ENCODE results near the gene NHLRC4. TPM values are rescaled to one million over a fixed set of nuclear protein-coding genes. Genes with fewer than 3 reads are reported as not detected.

The NHLRC4 gene, protein sequence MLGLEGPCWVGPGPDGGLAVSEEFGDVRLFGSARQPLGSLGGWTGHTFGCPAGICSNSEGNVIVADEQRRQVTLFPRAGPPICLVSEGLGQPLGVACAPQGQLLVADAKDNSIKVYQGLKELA
- 10 to 100 TPM in 1 of 4 donors, 1 to 10 TPM in 3; 7.3 to 13.7 (median 8.3) TPM for polyA plus RNA-seq (ENCODE audit: insufficient read length in 4 of 4)

DNA sequence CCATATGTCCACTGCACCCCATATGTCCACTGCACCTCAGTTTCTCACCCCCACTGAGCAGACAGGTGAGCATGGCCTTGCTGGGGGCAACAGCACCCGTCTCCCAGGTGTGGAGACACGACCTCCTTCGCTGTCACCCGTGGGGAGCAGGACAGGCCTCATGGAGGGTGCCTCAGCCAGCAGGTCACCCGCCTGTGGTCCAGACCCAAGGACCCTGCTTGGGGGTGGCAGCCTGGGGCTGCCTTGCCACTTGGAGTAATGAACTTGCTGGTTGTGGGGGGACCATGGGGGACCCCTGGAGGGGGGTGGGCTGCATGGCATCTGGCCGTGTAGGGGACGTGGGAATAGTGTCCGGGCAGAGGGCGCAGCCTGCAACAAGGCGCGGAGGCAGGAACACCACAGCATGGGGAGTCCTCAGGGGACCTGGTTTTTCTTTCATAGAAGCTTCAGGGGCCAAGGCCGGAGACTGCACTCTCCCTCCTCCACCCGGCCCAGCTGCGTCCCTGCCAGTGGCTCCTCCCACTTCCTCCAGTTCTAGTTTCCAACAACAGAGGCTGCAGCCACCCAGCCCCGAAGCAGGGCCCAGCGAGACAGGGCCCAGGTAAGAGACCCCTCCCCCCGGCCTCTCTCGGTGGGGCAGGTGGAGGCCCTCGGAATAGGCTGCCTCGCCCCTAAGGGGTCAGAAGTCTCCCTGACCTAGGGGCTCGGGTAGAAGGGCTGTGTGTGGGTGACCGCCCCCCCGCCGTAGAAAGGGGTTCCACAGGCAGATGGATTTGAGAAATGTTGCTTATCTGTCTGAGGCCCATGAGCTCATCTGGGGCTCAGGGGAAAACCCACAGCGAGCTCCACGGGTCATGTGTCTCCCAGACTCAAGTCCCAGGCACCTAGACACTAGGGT lies at the start of gene NHLRC4:
Gene NHLRC4 (plus strand): TSS at position 531 of the 898 bp plus-strand sequence. CDS start 1,043 bp downstream, outside the sequence.
- peak in 2 of 4 donors; percentile 65 to 70 for DNase-seq (ENCODE audit: low read depth in 4 of 4, low spot score in 2 of 4)

DNA sequence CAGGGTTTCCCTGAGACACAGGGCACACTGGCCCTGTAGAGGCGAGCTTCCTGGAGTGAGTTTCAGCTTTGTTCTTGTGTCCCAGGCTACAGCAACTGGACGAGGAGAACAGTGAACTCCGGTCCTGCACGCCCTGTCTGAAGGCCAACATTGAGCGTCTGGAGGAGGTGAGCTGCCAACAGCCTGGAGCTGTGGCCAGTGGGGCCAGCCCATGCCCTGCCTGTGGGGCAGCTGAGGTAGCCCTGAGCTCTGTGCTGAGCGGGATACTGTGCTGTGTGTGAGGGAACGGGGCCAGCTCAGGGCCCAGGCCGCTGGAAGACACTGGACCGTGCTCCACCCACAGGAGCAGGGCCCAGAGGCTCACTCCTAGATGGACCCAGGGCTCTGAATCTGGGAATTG lies 47.9 kb upstream of the NHLRC4 start:
- DNase-seq (ENCODE audit: low read depth in 4 of 4, low spot score in 2 of 4): no peak

DNA sequence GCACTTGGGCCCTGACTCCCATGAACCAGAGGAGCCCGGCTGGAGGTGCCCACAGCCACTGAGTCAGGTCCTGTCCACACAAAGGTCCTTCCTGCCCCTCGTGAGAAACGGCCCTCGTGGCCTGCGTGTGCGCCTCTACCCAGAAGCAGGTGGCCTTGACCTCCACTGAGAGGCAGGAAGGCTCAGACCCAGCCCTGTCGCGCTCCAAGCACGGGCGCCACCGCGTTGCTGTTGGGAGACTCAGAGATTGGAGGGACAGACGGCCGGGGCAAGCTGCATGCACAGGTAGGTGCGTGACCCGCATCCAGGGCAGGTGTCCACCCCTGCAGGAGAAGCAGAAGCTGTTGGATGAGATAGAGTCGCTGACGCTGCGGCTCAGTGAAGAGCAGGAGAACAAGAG lies 47.4 kb upstream of the NHLRC4 start:
- DNase-seq (ENCODE audit: low read depth in 4 of 4, low spot score in 2 of 4): no peak

DNA sequence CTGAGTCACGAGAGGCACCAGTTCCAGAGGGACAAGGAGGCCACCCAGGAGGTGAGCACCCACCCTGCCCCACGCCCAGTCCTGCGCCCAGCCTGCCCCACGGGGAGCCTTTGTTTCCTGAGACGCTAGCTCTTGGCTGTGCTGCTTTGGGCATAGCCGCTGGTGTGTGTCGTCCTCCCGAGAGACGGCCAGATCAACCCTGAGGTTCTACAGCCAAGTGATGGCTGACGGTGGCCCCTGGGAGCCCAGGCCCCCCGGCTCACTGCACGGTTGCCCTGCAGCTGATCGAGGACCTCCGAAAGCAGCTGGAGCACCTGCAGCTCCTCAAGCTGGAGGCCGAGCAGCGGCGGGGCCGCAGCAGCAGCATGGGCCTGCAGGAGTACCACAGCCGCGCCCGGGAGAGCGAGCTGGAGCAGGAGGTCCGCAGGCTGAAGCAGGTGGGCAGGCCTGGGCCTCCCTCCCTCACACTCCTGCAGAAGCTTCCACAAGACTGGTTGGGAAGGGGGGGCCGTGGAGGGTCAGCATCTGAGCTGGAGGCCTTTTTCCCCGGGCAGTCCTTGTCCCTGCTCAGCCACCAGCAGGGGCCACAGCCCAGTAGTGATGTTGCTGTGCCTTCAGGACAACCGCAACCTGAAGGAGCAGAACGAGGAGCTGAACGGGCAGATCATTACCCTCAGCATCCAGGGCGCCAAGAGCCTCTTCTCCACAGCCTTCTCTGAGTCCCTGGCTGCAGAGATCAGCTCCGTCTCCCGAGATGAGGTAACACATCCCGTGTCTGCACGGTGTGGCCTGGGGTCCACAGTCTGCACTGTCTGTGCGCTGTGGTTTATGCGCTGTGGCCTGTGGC lies 46.7 kb upstream of the NHLRC4 start:
- DNase-seq (ENCODE audit: low read depth in 4 of 4, low spot score in 2 of 4): no peak

DNA sequence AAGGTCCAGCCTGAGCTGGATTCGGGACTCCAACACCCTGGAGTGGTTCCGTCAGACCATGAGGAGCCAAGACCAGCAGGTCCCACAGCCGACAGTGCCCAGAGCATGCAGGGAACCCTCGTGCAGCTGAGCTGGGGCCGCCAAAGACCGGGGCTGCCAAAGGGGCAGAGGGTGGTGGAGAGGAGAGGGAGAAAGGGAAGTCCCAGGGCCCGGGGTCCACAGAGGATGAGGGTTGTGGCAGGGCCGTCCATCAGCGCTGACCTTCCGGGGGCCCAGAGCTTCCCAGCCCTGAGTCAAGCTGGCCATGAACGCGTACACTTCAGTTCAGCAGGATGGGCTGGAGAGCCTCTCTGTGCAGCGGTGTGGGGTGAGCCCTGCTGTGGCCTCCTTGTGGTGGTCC lies 46.0 kb upstream of the NHLRC4 start:
- DNase-seq (ENCODE audit: low read depth in 4 of 4, low spot score in 2 of 4): no peak

DNA sequence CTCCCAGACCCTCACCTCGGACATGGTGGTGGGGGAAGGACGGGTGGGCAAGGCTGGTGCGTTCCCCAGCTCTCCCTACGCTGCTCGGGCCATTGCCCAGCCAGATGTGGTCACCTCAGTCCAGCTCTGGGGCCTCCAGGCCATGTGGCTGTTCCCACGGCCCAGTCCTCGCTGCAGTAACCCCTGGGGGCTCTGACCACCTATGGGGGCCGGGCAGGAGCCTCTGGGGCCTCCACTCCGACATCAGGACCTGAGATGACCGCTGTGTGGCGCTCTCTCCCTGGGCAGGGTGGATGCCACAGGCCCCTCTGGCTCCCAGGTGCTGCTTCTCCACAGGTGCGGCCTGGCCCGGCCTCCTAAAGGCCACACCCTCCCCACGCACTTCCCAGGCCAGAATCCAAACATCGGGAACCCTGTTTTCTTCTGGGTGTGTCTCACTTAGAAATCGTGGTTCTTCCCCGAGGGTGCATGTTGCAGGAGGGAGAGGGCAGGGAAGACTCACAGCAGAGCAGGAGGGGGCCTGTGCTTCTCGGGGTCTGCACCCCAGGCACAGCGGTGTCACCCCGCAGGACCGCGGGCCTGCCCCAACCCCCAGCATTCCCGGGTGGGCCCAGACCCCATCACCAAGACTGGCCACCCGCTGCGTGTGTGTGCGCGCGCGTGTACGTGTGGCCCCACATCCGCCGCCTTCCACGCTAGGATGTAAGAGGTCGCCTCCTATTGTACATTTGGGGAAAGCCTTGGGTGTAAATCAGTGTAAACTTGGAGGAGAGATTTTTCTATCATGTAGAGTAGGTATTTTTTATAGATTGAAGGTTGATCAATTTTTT lies 45.2 kb upstream of the NHLRC4 start:
- no peak for DNase-seq (ENCODE audit: low read depth in 4 of 4, low spot score in 2 of 4)

DNA sequence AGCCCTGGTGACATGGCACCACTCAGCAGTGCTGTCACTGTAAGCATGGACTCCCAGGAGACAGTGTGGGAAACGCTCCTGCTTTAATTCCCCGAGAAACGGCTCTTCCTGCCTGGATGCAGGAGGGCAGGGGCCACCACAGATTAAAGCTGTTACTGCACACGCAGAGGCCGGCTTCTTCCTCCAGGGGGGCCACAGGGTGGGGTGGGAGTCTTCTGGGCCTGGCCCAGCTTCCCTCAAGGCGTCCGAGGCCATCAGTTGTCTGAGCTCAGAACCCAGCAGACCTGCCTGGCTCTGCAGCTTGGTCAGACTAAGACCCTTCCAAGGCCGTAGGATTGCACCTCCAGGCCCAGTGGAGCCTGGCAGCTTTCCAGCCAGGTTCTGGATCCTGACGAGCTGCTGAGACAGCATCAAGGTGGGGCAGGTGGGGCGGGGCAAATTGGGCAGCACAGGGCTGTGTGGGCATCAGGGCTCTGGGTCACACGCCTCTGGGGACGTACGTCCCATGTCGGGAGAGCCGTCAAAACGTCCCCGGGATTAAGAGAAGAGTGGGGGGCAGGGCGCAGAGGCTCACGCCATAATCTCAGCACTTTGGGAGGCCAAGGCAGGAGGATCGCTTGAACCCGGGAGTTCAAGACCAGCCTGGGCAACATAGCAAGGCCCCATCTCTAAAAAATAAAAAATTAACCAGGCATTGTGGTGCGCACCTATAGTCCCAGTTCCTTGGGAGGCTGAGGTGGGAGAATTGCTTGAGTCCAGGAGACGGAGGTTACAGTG lies 44.3 kb upstream of the NHLRC4 start:
- no peak for DNase-seq (ENCODE audit: low read depth in 4 of 4, low spot score in 2 of 4)

DNA sequence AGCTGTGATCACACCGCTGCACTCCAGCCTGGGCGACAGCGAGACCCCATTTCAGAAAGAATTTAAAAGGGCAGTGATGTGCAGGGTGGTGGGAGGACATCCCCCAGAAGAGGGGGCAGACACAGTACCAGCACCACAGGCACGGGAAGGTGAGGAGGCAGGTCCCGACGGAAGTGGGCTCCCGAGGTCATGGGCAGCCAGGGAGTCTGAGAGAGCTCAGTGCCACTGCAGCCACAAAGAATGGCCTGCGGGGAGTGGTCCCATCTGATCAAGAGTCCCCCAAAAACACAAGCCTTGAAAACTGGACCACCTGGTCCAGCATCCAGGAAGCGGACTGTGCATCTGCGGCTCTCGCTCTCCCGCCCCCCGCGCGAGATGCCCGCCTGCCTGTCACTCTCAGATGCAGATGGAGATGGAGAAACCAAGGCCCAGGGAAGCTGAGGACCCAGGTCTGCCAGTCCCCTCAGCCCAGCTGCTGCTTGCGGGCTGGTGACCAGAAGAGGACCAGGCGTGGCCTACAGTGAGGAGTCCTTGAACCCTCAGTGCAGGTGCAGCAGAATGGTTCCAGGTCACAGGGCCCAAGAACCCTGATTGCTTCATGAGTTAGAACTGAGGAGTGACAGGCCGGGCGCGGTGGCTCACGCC lies 43.6 kb upstream of the NHLRC4 start:
- DNase-seq (ENCODE audit: low read depth in 4 of 4, low spot score in 2 of 4): no peak

DNA sequence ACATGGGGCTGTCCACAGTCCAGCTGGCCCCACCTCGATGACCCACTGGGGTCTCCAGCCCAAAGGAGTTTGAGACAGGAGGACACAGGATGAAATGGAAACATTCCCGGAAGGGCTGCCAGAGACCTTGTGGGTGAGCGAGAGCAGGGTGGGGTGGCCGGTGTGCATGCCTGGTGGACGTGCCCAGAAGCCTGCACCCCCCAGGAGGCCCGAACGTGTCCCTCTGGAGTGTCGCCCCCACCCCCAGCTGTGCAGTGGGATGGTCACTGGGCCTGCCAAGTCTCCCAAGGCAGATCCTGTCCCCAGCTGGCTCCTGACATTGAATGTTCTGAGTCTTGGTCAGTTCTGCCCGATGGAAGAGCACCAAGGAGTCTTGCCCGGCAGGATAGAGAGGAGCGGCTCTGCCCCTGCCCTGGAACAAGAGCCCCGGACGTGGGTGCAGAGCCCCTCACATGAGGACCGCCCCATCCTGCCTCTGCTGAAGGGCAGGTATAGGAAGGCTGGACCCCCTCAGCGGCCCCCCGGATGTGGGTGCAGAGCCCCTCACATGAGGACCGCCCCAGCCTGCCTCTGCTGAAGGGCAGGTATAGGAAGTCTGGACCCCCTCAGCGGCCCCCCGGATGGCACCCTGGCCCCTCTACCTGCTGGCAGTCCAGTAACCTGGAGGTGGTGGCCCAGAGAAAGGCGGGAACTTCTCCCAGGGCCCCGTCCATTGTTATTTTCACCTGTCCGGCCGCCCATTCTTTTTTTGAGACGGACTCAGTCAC lies 42.3 kb upstream of the NHLRC4 start:
- DNase-seq (ENCODE audit: low read depth in 4 of 4, low spot score in 2 of 4): no peak

DNA sequence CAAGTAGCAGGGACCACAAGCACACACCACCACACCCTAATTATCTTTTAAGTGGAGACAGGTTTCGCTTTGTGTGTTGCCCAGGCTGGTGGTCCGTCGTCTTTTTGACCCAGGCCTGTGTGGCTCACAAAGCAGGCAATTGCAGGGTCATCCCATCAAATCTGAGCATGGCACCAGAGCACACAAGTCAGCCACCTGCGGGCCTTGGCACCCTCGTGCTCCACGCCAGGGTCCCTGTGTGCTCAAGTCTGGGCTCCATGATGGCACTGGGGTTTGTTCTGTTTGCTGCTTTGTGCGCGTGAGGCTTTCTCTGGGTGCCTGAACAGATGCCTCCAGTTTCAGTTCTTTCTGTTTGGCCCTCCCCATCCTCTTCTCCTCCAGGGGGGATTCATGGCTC lies 41.7 kb upstream of the NHLRC4 start:
- no peak for DNase-seq (ENCODE audit: low read depth in 4 of 4, low spot score in 2 of 4)

DNA sequence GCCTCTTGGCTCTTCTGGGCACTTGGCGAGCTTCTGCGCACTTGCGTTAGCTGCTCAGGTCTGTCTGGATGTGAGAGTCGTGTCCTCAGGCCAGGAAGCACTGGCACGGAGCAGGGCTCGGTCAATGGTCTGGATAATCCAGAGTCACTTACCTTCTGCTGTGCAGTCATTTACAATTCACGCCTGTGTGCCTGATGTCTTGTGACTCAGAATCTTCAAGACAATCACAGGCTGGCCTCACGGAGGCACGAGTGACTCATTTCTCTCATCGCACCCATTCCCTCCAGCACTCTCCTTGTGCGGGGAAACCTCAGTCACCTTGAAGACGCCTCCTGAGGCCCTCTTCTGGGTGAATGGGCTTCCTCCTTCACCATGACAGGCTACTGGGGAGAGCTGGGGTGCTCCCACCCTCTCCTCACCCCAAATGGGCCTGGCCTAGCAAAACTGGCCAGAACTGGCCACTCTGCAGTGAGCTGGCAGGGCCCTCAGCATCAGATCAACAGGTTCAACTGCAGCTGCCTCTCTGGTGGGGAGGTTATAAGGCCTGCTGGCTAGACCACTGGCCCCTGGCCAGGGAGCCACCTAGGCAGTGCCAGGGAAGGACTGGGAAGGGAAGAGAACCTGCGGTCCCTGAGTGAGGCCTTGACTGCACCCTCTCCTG lies 41.2 kb upstream of the NHLRC4 start:
- no peak for DNase-seq (ENCODE audit: low read depth in 4 of 4, low spot score in 2 of 4)

DNA sequence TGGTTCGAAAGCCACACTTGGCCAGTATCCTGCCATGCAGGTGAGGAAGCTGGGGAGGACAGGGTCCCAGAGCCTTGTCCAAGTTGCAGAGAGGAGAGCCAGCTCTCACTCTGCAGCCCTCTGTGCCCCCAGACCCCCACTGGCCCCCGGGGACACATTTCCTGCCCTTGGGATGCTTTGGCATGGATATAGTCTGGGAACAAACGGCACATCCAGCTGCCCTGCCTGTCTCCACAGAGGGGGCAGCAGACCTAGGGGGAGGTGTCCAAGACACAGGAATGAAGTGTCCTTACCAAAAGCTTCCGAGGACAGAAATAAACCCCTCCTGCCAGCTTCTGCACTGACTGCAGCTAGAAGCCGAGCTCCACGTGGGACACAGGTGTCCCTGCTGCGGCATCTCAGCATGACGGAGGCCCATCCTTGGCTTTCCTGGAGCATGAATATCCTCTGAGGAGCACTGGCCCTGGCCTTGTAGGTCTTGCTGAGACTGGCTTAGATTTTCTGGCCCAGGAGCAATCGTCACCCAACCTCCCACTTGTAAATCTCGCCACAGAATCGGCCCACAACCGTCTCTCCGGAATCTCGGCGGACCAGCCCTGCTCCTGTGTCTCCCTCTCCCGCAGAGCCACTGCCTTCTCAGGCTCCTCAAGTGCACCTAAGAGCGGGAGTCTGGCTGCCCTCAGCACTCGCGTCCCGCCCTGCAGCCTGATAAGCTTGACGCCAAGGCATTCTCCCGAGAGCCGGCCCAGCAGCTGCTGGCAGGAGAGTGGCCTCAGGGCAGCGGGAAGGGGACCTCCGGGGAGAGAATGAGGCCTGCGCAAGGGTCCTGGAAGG lies 40.4 kb upstream of the NHLRC4 start:
- DNase-seq (ENCODE audit: low read depth in 4 of 4, low spot score in 2 of 4): no peak

DNA sequence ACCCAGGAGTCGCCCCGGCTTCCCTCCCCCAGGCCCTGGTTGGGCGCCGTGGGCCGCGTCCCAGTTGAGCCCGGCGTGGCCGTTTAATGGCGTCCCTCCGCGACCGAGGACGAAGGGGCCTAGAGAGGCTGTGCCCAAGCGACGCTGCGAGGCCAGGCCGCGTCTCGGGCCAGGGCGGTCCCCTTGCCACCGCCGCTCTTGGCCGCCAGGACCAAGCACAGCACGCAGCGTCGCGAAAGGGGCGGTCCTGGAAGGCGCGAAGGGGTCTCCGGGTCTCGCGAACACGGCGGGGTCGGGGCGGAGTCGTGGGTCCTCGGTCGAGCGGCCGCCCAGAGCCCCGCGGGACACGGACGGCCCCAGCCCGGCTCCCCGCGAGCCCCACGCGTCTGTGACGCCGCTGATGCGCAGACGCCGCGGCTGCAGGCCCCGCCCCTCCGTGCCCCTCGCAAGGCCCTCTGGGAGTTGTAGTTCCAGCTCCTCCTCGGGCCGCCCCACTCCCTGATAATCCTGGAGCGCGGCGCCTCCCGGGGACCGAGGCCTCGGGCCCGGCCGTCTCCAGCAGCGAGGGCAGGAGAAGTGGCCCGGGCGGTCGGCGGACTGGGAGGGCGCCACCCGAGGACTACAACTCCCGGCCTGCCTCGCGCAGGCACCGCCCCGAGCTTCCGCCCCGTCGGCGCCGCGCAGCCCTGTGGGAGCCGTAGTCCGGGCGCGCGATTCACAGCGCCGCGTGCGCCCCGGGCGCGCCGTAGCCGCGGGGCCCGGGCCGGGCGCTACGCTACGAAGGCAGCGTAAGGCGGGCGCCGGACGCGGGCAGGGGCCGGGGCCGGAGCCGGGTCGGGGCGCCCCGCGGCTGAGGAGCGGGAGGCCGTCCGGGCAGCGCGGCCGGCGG lies 39.5 kb upstream of the NHLRC4 start, which contains the start of gene CAPN15:
Gene CAPN15 (plus strand): TSS at position 698 of the 889 bp plus-strand sequence. CDS start 19,127 bp downstream, outside the sequence.
- DNase-seq (ENCODE audit: low read depth in 4 of 4, low spot score in 2 of 4): peak; percentile 76 to 80 (median 78)

DNA sequence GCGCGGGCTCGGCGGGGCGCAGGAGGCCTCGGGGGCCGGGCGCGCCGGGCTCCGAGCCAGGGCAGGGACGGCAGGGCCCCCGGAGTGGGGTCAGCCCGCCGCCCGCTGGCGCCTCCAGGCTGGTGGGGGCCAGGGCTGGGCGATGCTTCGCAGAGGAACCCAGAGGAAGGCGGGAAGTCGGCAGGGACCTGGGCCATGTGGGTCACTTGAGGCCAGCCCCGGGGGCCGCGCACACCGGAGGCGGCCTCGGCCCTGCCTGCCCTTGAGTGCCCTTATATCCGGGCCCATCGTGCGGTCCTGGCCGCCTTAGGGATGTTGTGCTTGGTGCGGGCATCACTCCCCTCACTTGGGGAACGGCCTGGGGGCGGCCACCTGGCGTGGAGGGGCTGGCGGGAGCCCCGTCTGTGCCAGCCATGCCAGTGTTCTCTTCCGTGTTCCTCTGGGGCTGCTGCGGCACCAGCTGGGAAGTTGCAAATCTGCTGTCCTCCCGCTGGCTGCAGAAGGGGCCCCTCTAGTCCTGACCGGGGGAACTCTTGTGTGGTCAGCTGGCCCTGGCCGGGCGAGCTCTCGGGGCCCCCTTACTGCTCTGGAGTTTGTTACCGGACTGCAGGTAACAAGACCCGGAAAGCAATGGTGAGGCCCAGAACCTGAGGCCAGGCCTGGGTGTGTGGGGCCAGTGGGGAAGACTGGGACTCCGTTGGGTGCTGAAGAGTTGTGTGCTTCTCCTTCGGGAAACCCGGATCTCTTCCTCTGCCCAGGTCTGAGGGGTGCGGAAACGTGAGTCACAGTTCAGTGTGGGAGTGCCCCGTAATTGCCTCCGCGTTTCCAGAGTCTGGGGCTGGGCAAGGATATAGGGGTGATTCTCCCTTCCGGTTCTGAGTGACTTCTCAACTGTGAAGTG lies 38.4 kb upstream of the NHLRC4 start:
- DNase-seq (ENCODE audit: low read depth in 4 of 4, low spot score in 2 of 4): no peak

All from left renal cortex interstitium (tissue), 4 donors.